HUES6 (cell line): ENCODE results near the gene RIC8B.

ENCODE experiments used
- H3K27ac ChIP-seq: 2 replicates; pipeline ENCODE4 v1.7.0; 2013; ENCODE audit warnings: low read depth, mild to moderate bottlenecking, low read length, inconsistent platforms
- H3K27me3 ChIP-seq: 2 replicates; pipeline ENCODE4 v1.6.1; 2013; ENCODE audit warnings: low read length; ENCODE audit not compliant: control insufficient read depth, insufficient read depth
- H3K36me3 ChIP-seq: 2 replicates; pipeline ENCODE4 v1.6.1; 2013; ENCODE audit warnings: low read length; ENCODE audit not compliant: control insufficient read depth, insufficient read depth
- H3K4me1 ChIP-seq: 2 replicates; pipeline ENCODE4 v1.6.1; 2013; ENCODE audit warnings: low read length; ENCODE audit not compliant: control insufficient read depth, insufficient read depth
- H3K4me3 ChIP-seq: 2 replicates; pipeline ENCODE4 v1.5.1; 2013; ENCODE audit warnings: low read depth, low read length
- H3K9ac ChIP-seq: one replicate; pipeline ENCODE4 v1.6.1; 2013; ENCODE audit warnings: mild to moderate bottlenecking, low read length
- H3K9me3 ChIP-seq: 2 replicates; pipeline ENCODE4 v1.6.1; 2013; ENCODE audit warnings: low read depth, low read length; ENCODE audit not compliant: control insufficient read depth, insufficient read depth

RIC8B gene

GRCh38 chr12:106741247-106741646 is 33.2 kb upstream of the RIC8B start:
- H3K9me3 ChIP-seq, result no peaks in the 10 kb centered on the region
- H3K27ac ChIP-seq, result no peak overlapping the region
- H3K36me3 ChIP-seq, result no peaks in the 10 kb centered on the region
- no peak overlapping the region for H3K4me3 ChIP-seq
- H3K4me1 ChIP-seq, result peaks cover 38% of the 10 kb centered on the region
- H3K9ac ChIP-seq, result no peak overlapping the region
- no peaks in the 10 kb centered on the region for H3K27me3 ChIP-seq

GRCh38 chr12:106743270-106743988 is 31.1 kb upstream of the RIC8B start:
- no peaks in the 10 kb centered on the region for H3K36me3 ChIP-seq
- H3K4me1 ChIP-seq, result peaks cover 38% of the 10 kb centered on the region
- H3K4me3 ChIP-seq, result no peak overlapping the region
- H3K27me3 ChIP-seq, result no peaks in the 10 kb centered on the region
- no peak overlapping the region for H3K9ac ChIP-seq
- H3K9me3 ChIP-seq, result no peaks in the 10 kb centered on the region
- no peak overlapping the region for H3K27ac ChIP-seq

- H3K4me1 ChIP-seq, result peaks cover 34% of the 10 kb centered on the region
- H3K9ac ChIP-seq, result no peak overlapping the region
Measured at GRCh38 chr12:106744600-106744999, 29.9 kb upstream of the RIC8B start.

GRCh38 chr12:106745181-106745745 is 29.2 kb upstream of the RIC8B start:
- Histone ChIP-seq H3K27me3 (no peaks in the 10 kb centered on the region), H3K9ac (no peak overlapping the region), H3K36me3 (no peaks in the 10 kb centered on the region), H3K9me3 (no peaks in the 10 kb centered on the region), H3K4me3 (no peak overlapping the region), H3K4me1 (peaks cover 27% of the 10 kb centered on the region), H3K27ac (no peak overlapping the region)

More at GRCh38 chr12:106744600-106744999, 29.9 kb upstream of the RIC8B start:
- H3K36me3 ChIP-seq, result no peaks in the 10 kb centered on the region
- H3K4me3 ChIP-seq, result no peak overlapping the region
- H3K27ac ChIP-seq, result no peak overlapping the region
- H3K27me3 ChIP-seq, result no peaks in the 10 kb centered on the region
- H3K9me3 ChIP-seq, result no peaks in the 10 kb centered on the region

GRCh38 chr12:106747973-106748436 is 26.5 kb upstream of the RIC8B start:
- Histone ChIP-seq H3K27ac (no peak overlapping the region), H3K4me3 (no peak overlapping the region), H3K4me1 (peaks cover 6% of the 10 kb centered on the region), H3K9me3 (no peaks in the 10 kb centered on the region), H3K9ac (no peak overlapping the region), H3K36me3 (no peaks in the 10 kb centered on the region), H3K27me3 (no peaks in the 10 kb centered on the region)

- Histone ChIP-seq H3K27ac (no peak overlapping the region), H3K36me3 (no peaks in the 10 kb centered on the region), H3K27me3 (no peaks in the 10 kb centered on the region), H3K9me3 (no peaks in the 10 kb centered on the region), H3K4me3 (no peak overlapping the region), H3K4me1 (no peaks in the 10 kb centered on the region), H3K9ac (no peak overlapping the region)
Measured at GRCh38 chr12:106750524-106750923, 24.0 kb upstream of the RIC8B start.

- no peaks in the 10 kb centered on the region for H3K9me3 ChIP-seq
- no peak overlapping the region for H3K9ac ChIP-seq
- no peaks in the 10 kb centered on the region for H3K27me3 ChIP-seq
- H3K27ac ChIP-seq, result no peak overlapping the region
- no peaks in the 10 kb centered on the region for H3K36me3 ChIP-seq
- no peak overlapping the region for H3K4me3 ChIP-seq
- no peaks in the 10 kb centered on the region for H3K4me1 ChIP-seq
Measured at GRCh38 chr12:106753526-106753925, 21.0 kb upstream of the RIC8B start.

- H3K4me1 ChIP-seq, result peaks cover 2% of the 10 kb centered on the region
- H3K4me3 ChIP-seq, result no peak overlapping the region
- H3K9me3 ChIP-seq, result no peaks in the 10 kb centered on the region
- H3K9ac ChIP-seq, result no peak overlapping the region
- no peaks in the 10 kb centered on the region for H3K27me3 ChIP-seq
- H3K27ac ChIP-seq, result no peak overlapping the region
- no peaks in the 10 kb centered on the region for H3K36me3 ChIP-seq
Measured at GRCh38 chr12:106754331-106754730, 20.2 kb upstream of the RIC8B start.

- no peak overlapping the region for H3K4me3 ChIP-seq
- no peaks in the 10 kb centered on the region for H3K36me3 ChIP-seq
- no peaks in the 10 kb centered on the region for H3K27me3 ChIP-seq
- H3K4me1 ChIP-seq, result peaks cover 18% of the 10 kb centered on the region
- H3K27ac ChIP-seq, result no peak overlapping the region
- H3K9ac ChIP-seq, result no peak overlapping the region
- H3K9me3 ChIP-seq, result no peaks in the 10 kb centered on the region
Measured at GRCh38 chr12:106757623-106758348, 16.7 kb upstream of the RIC8B start.

- Histone ChIP-seq H3K36me3 (no peaks in the 10 kb centered on the region), H3K4me1 (peaks cover 18% of the 10 kb centered on the region), H3K9ac (no peak overlapping the region), H3K9me3 (no peaks in the 10 kb centered on the region), H3K4me3 (no peak overlapping the region), H3K27ac (no peak overlapping the region), H3K27me3 (no peaks in the 10 kb centered on the region)
Measured at GRCh38 chr12:106758349-106759110, 16.0 kb upstream of the RIC8B start.
